Fibroblast of villous mesenchyme (primary cell): ENCODE data around the gene INTS4. TPM values are rescaled to one million over a fixed set of nuclear protein-coding genes. Genes with fewer than 3 reads are reported as not detected.
"Not testable (repeated sequence)": the region's sequence is repeated elsewhere in the genome, so short reads cannot be mapped to it uniquely, and the experiment has no call there.

ENCODE experiments used
- DNase-seq: peaks from one replicate; pipeline ENCODE4 v3.0.0-alpha.2; 2010; ENCODE audit warnings: low read depth
- H3K4me3 ChIP-seq: 2 replicates; pipeline ENCODE4 v1.5.1; 2011; ENCODE audit warnings: low read depth, mild to moderate bottlenecking, low read length
- total RNA-seq: library from RNA; depleted of rRNA; stranded (reverse); fragments of >200 nt; gene quantifications from 2 replicates; pipeline ENCODE4 v1.2.3, GENCODE V29; 2012
- TF ChIP-seq, protein P1 (sequence below): IDR thresholded peaks from 2 replicates; pipeline ENCODE4 v1.5.1; 2012; ENCODE audit warnings: low read depth, mild to moderate bottlenecking, low read length; ENCODE audit not compliant: insufficient read depth

Gene INTS4
- total RNA-seq, 1 donor = 37.1 TPM

DNA sequence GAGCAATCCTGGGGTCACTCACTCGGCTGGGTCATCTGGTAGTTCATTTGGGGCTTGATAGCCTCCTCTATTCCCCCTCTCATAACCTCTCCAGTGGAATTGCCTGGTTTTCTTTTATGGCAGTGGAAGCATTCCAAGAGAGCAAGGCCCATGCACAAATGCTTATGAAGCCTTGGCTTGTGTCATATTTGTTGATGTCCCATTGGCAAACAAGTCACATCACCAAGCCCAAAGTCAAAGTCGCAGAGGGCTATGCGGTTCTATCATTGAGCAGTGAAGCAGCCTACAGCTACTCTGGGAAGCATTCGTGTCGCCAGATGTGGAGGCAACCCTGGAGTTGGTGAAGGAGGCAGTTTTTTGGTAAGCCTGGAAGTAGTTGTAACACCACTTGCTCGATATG lies 16.3 kb upstream of the INTS4 start:
- no peak overlapping the region for H3K4me3 ChIP-seq
- TF ChIP-seq, protein P1, sequence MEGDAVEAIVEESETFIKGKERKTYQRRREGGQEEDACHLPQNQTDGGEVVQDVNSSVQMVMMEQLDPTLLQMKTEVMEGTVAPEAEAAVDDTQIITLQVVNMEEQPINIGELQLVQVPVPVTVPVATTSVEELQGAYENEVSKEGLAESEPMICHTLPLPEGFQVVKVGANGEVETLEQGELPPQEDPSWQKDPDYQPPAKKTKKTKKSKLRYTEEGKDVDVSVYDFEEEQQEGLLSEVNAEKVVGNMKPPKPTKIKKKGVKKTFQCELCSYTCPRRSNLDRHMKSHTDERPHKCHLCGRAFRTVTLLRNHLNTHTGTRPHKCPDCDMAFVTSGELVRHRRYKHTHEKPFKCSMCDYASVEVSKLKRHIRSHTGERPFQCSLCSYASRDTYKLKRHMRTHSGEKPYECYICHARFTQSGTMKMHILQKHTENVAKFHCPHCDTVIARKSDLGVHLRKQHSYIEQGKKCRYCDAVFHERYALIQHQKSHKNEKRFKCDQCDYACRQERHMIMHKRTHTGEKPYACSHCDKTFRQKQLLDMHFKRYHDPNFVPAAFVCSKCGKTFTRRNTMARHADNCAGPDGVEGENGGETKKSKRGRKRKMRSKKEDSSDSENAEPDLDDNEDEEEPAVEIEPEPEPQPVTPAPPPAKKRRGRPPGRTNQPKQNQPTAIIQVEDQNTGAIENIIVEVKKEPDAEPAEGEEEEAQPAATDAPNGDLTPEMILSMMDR = no peak
- DNase-seq = no peak

DNA sequence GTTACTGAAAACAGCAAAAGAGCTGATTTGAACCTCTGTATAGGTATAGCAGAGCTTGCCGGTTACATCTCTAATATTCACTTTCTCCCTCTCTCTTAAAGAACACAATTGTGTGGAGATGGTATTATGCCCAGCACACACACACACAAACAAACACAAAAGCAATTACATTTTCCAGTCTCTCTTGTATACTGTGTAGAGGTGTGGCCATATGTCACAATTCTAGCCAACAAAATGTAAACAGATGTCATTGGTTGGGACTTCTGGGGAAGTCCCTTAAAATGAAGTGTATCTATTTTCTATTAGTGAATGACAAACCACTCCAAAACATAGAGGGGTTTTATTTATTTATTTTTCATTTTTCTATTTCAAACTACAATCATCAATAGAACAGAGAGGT lies 15.8 kb upstream of the INTS4 start:
- no peak overlapping the region for H3K4me3 ChIP-seq
- no peak for DNase-seq
- TF ChIP-seq, protein P1 = no peak

DNA sequence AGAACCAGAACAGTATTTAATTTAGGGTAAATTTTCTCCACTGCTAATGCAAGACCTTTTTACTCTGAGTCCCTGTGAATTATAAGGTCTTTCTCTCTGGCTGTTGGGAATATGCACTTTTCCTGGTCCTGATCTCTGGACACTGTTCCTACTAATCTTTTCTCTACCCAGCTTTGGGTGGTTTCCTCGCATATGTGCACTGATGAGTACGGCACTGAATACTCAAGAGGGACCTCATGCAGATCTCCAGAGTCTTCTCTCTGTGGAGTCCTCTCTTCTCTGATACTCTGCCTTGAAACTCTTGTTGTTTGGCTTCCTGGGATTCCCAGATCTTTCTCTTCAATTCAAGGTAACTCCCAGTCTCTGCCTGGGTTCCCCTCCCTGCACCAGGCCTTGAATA lies 14.6 kb upstream of the INTS4 start:
- TF ChIP-seq, protein P1 = no peak
- DNase-seq = no peak
- H3K4me3 ChIP-seq = no peak overlapping the region

DNA sequence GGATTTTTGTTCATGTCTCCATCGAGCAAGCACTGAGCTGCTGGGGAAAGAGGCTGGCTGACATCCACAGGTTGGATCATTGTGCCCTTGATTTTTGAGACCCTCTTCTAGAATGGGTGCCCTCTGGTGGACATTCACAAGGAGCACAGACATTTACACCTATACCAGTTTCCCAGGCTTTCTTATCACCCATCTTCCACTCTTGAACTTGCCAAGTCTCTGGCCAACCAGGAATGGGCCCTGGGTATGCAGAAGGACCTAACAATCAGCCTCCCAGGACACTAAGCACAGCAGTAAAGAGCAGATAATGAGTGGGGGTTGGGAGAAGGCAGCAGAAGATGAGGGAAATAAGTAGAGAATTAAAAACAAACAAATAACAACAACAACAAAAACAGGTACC lies 5.7 kb upstream of the INTS4 start:
- no peak overlapping the region for H3K4me3 ChIP-seq
- peak; percentile 79 for DNase-seq
- TF ChIP-seq, protein P1 = peak; percentile 79

DNA sequence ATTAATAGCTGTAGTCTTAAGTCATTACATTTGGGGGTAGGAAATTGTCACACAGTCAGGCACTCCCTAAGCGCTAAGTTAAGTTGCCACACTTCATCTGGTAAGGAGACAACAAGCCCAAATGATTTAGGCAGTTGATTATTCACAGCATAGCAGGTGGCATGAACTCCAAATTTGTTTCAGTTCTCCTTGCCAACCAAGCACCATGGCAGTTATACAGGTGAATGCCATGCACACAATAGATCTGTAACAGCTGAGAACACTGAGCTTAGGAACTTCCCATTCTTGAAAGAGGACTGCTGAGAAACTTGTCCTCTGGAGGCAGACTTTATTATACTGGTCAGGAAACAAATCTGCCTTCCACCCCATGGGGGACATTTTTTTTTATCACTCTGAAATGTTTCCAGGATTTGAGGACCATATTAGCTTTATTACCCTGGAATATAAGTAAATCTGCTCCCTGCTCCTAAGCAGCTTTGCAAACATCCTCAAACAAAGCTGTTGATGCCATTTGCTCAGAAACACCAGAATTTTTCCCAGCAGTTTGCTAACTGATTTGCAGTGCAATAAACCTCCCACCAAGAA lies 5.1 kb upstream of the INTS4 start:
- no peak overlapping the region for H3K4me3 ChIP-seq
- TF ChIP-seq, protein P1 = no peak
- DNase-seq = no peak

DNA sequence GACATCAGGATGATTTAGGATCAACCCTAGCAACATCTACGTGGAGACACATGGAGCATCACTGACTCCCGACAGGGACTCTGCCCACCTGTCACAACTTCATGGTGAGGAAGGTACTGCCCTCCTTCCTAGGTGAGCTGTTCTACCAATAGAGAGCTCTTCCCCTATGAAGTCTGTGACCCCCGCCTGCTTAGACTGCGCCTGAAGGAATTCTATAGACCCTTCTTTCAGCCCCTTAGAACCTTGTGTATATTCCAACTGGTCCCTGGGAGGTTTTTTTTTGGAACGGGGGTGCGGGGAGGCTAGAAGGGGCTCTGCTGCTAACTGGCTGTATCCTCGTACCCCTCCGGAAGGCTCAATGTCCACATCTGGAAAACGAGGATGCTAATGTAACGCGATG lies 566 bp downstream of the INTS4 start:
- peak overlapping the region; percentile 97 for H3K4me3 ChIP-seq
- TF ChIP-seq, protein P1 = no peak
- DNase-seq = no peak

DNA sequence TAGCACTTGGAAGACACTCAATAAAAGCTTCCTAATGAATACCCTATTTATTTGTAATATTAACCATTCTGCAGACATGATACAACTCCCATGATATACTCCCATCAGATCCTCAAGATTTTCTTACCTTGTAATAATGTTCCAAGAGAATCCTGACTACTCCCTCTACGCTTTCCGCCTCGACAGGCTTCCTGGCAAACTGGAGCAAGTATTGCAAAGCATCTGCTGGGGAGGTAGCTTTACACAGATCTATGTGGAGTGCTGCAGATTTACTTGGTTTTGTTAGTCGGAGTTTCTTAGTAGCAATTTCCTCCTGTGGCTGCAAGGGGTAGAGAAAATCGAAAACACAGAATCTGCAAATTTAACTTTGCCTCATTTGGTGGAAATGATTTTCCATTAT lies 3.5 kb downstream of the INTS4 start:
- TF ChIP-seq, protein P1 = no peak
- DNase-seq = no peak
- no peak overlapping the region for H3K4me3 ChIP-seq

DNA sequence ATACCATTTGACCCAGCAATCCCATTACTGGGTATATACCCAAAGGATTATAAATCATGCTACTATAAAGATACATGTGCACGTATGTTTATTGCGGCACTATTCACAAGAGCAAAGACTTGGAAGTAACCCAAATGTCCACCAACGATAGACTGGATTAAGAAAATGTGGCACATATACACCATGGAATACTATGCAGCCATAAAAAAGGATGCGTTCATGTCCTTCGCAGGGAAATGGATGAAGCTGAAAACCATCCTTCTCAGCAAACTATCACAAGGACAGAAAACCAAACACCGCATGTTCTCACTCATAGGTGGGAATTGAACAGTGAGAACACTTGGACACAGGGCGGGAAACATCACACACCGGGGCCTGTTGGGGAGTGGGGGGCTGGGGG lies 8.0 kb downstream of the INTS4 start:
- not testable (repeated sequence) for DNase-seq, H3K4me3 ChIP-seq
